KBM-7 (cell line): ENCODE measurements around the gene OR6C2.
"Not testable (repeated sequence)": the region's sequence is repeated elsewhere in the genome, so short reads cannot be mapped to it uniquely, and the experiment has no call there.

ENCODE experiments used
- DNase-seq: peaks from one replicate; pipeline ENCODE4 v3.0.0-alpha.2; 2015
- in situ Hi-C: fragments of 300-500 bp; cut with MboI; formaldehyde crosslinking; loops from 2 replicates; pipeline ENCODE4 v1.14.3; 2020; ENCODE audit warnings: low sequenced_read_pairs, low pct_unique_long_range_greater_than_20kb, mixed read lengths

The OR6C2 gene

GRCh38 chr12:55443776-55444175, at the start of gene OR6C2:
Gene OR6C2 (plus strand): TSS chr12:55444076. CDS start chr12:55452214, 8,138 bp downstream.
- DNase-seq = peak; percentile 38
- in situ Hi-C loops = no loop called here

- DNase-seq = no peak
- in situ Hi-C loops = no loop called here
Measured at GRCh38 chr12:55396326-55396725, 47.5 kb upstream of the OR6C2 start.

DNA sequence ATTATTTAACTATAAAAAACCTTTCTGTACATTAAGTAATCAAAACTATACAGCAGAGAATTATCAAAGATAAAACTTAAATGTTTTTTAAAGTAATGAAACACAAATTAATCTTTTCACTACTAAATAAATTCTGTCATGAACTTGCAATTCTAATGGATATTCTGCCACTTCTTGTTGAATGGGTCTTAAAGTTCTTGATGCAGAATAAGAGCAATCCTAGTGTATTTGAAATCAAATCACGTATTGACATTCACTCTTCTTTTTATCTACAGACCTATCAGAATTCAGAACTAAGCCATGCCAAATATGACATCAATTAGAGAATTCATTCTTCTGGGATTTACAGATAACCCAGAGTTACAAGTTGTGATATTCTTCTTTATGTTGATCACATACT, 43.6 kb upstream of the OR6C2 start, which contains the start of gene OR6C65:
Gene OR6C65 (plus strand): TSS at position 301 of the 400 bp plus-strand sequence. CDS start 0 bp downstream, at position 301.
- in situ Hi-C loops = no loop called here
- no peak for DNase-seq

- DNase-seq = no peak
- in situ Hi-C loops = no loop called here
Measured at GRCh38 chr12:55407866-55408265, 36.0 kb upstream of the OR6C2 start.

DNA sequence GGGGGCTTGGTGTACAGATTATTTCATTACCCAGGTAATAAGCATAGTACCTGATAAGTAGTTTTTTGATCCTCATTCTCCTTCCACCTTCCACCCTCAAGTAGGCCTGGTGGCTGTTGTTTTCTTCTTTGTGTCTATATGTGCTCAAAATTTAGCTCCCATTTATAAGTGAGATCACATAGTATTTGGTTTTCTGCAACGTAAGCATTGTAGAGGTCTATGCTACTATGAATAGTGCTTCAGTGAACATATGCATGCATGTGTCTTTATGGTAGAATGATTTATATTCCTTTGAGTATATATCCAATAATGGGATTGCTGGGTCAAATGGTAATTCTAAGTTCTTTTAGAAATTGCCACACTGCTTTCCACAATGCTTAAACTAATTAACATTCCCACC, 34.7 kb upstream of the OR6C2 start:
- in situ Hi-C loops = not testable (repeated sequence)

GRCh38 chr12:55412138-55412537, 31.7 kb upstream of the OR6C2 start:
- in situ Hi-C loops, DNase-seq: not testable (repeated sequence)

More for the DNA sequence above, 34.7 kb upstream of the OR6C2 start:
- not testable (repeated sequence) for DNase-seq

- DNase-seq, in situ Hi-C loops: not testable (repeated sequence)
Measured at GRCh38 chr12:55413498-55414388, 30.1 kb upstream of the OR6C2 start.

DNA sequence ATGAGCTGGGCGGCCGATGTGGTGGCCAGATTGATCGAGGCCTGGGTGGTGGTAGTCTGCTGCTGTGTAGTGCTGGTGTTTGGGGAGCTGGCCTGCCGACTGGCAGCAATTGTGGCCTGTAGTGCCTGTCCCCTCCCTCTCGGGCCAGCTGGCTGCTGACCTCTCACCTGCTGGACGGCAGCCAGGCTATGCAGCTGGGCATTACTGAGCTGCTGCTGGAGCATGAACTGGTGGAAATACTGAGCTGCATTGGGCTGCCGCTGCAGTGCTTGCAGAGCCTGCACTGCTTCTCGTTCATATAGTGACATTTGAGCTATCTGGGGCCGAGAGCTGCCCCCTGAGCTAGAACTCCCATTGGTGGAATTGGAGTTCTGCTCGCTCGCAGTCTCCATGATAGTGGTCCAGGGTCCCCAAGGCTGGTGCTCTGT, 29.5 kb upstream of the OR6C2 start:
- DNase-seq, in situ Hi-C loops: not testable (repeated sequence)

DNA sequence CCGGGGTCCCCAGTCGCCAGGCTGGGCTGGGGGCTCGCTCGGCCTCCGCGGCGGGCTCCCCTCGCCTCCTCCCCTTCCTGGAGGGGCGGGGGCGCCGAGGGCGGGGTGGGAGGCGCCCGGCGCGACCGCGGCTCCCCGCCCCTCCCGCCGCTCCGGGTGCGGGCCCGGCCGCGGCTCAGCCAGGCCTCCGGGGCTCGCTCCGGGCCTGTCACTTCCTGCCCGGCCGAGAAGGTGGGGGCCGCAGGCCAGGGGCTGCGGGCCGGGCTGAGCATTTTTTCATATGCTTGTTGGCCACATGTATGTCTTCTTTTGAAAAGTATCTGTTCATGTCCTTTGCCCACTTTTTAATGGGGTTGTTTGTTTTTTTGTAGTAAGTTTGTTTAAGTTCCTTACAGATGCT, 29.0 kb upstream of the OR6C2 start:
- in situ Hi-C loops, DNase-seq: not testable (repeated sequence)

GRCh38 chr12:55416961-55417360, 26.9 kb upstream of the OR6C2 start:
- in situ Hi-C loops = no loop called here
- no peak for DNase-seq

DNA sequence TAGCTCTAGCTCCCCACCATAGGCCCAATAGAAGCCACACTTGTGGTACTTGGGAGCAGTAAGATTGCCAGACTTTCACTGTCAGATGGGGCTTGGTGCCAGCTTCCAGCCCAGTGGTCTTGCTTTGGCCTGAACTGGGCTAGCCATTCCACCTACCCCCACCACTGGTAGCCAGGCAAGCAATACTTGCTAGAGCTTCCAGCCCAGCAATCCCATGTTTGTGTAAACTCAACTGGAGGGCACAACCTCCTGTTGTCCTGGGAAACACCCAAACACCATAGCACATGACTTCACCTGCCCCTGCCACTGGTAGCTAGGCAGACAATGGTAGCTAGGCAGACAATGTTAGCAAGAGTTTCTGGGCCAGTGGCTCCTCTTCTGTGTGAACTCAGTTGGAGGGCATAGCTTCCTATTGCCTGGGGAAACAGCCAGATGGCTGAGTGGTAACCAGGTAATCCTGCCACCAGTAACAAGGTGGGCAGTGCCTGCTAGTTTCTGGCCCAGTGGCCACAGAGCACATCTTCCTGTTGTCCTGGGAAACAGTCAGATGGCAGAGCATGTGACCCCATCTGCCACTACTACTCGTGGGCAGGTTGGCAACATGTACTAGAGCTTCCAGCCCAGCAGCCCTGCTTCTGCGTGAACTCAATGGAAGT, 23.4 kb upstream of the OR6C2 start:
- in situ Hi-C loops = no loop called here

GRCh38 chr12:55425954-55426353, 17.9 kb upstream of the OR6C2 start, which contains the start of gene OR6C76:
Gene OR6C76 (plus strand): TSS chr12:55426254. CDS start chr12:55426254, 0 bp downstream.
- in situ Hi-C loops = no loop called here
- no peak for DNase-seq

More for the DNA sequence above, 23.4 kb upstream of the OR6C2 start:
- DNase-seq = no peak

- no peak for DNase-seq
Measured at GRCh38 chr12:55428331-55429243, 15.3 kb upstream of the OR6C2 start.

GRCh38 chr12:55441233-55441632, 2.6 kb upstream of the OR6C2 start:
- in situ Hi-C loops, DNase-seq: not testable (repeated sequence)

More at GRCh38 chr12:55428331-55429243, 15.3 kb upstream of the OR6C2 start:
- in situ Hi-C loops = no loop called here

- in situ Hi-C loops = no loop called here
- DNase-seq = no peak
Measured at GRCh38 chr12:55445357-55445756, 1.5 kb downstream of the OR6C2 start.

- in situ Hi-C loops = no loop called here
- DNase-seq = peak; percentile 70
Measured at GRCh38 chr12:55446326-55446725, 2.5 kb downstream of the OR6C2 start.

DNA sequence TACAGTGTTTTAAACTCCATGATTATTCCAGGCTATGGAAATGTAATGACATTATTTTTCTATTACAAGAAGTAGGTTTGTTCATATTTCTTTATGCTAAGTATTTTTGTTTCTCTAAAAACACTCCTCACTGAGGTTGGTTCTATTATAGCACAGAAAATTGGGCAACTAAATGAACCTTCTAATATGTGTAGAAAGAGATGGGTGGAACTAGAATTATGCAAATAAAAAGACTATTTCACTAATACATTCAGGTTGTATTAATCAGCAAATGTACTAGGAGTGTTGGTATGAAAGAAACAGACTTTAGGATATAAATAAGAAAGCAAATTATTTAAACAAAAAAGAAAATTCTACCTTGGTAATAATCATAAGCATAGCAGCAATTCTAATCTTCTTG, 4.9 kb downstream of the OR6C2 start:
- no peak for DNase-seq
- in situ Hi-C loops = no loop called here

DNA sequence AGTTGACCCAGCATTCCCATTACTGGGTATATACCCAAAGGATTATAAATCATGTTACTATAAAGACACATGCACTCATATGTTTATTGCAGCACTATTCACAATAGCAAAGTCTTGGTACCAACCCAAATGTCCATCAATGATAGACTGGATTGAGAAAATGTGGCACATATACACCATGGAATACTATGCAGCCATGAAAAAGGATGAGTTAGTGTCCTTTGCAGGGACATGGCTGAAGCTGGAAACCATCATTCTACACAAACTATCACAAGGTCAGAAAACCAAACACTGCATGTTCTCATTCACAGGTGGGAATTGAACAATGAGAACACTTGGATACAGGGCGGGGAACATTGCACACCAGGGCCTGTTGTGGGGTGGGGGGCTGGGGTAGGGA, 21.1 kb downstream of the OR6C2 start:
- in situ Hi-C loops, DNase-seq: not testable (repeated sequence)

DNA sequence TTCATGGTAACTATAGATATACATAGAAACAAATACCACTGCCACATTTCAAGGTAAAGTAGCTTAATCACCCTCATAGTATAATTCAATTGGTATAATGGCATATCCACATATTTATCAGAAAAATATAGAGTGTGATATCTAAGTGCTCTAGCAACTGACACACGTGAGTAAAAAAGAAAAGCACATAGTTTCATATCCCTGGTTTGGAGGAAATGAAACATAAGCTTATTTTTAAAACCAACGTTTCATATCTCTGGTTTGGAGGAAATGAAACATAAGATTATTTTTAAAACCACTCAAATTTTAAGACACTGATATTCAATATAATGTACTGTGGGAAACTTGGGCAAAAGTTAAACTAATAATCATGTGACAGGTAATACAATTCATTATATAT, 24.0 kb downstream of the OR6C2 start:
- no peak for DNase-seq
- in situ Hi-C loops = no loop called here
